HL-60/S4 treated with retinoic acid at 250 ng/mL for 4 days and 3 days (cell line): ENCODE measurements around the gene EML5.

ENCODE experiments used
- in situ Hi-C: fragments of 300-500 bp; cut with MboI; formaldehyde crosslinking; loops from 2 replicates; pipeline ENCODE4 v1.7.0; 2022; ENCODE audit warnings: low sequenced_read_pairs

Gene EML5

GRCh38 chr14:88618476-88618875 lies 174.3 kb downstream of the EML5 start:
- in situ Hi-C loops, result no loop called here

DNA sequence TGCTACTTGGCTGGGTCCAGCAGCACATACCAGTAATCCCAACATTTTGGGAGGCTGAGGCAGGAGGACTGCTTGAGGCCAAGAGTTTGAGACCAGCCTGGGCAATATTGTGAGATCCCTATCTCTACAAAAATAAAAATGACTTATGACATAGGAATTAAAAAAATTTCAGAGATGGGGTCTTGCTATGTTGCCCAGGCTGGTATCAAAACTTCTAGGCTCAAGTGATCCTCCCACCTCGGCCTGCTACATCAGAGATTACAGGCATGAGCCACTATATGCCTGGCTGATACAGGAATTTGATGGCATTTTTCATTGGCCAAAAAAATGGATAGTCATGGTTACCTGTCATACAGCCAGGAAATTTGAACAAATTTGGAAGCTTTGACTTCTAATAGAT lies 175.3 kb downstream of the EML5 start:
- in situ Hi-C loops, result no loop called here

- in situ Hi-C loops, result no loop called here
These were observed 176.1 kb downstream of the EML5 start for GRCh38 chr14:88616697-88617096.

DNA sequence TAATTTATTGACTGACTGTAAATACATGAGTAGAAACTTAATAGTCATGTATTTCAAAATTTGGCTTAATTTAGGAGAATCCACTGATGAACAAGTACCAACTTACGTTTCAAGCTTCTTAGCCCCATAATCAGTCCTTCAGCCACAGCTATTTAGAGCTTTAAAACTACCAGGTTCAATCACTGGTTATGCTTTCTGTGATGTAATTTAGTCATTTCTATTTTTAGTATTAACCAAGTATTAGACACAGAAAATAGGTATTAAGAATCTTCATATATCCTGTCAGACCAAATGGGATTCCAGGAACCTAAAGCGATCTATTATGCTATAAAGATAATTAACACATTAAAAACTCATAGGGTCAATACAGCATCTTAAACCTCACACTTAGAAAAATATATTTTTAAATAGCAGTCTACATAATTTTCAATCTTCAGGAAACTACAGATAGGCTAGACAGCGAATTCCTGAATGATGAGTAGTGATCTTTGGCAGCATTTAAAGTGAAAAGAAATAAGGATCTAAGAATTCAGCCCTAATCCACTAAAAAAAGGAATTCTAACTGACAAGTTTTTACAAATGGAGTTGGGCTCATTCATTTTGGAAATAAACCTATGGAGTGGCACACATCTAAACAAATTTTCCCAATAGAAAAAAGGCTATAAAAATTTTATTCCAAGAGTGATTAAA lies 178.4 kb downstream of the EML5 start:
- in situ Hi-C loops, result no loop called here

GRCh38 chr14:88613552-88614010 lies 179.2 kb downstream of the EML5 start:
- in situ Hi-C loops, result no loop called here

- in situ Hi-C loops, result no loop called here
These were observed 179.8 kb downstream of the EML5 start for GRCh38 chr14:88612981-88613380.

- in situ Hi-C loops, result no loop called here
These were observed 180.9 kb downstream of the EML5 start for GRCh38 chr14:88611878-88612277.

DNA sequence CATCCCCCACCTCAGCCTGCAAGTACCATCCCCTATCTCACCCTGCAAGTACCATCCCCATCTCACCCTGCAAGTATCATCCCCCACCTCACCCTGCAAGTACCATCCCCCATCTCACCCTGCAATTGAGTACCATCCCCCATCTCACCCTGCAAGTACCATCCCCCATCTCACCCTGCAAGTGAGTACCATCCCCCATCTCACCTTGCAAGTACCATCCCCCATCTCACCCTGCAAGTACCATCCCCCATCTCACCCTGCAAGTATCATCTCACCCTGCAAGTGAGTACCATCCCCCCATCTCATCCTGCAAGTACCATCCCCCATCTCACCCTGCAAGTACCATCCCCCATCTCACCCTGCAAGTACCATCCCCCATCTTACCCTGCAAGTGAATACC lies 184.9 kb downstream of the EML5 start:
- in situ Hi-C loops, result no loop called here

DNA sequence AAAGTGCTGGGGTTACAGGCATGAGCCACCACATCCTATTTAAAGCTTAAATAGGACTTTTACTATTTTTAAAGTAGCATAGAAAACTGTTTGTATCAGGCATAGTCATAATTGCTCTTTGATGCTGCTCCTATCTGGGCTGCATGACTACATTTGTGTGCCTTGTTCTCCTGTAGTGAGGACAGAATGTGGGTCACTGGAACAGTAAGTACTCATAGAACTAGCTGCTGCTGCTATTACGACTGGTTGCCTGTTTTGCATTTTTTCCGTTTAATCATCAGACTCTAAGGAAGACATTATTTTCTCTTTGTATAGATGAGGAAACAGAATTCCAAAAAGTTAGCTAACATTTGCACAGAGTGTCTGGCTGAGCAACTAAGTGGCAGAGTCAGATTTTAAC lies 187.2 kb downstream of the EML5 start:
- in situ Hi-C loops, result no loop called here

- in situ Hi-C loops, result no loop called here
These were observed 188.5 kb downstream of the EML5 start for GRCh38 chr14:88604212-88604611.

- in situ Hi-C loops, result no loop called here
These were observed 192.9 kb downstream of the EML5 start for GRCh38 chr14:88599761-88600439.

- in situ Hi-C loops, result no loop called here
These were observed 193.4 kb downstream of the EML5 start for GRCh38 chr14:88599326-88599725.

- in situ Hi-C loops, result no loop called here
These were observed 194.6 kb downstream of the EML5 start for GRCh38 chr14:88598097-88598675.

- in situ Hi-C loops, result no loop called here
These were observed 195.2 kb downstream of the EML5 start for GRCh38 chr14:88597601-88598000.

GRCh38 chr14:88597038-88597437 lies 195.7 kb downstream of the EML5 start:
- in situ Hi-C loops, result no loop called here

DNA sequence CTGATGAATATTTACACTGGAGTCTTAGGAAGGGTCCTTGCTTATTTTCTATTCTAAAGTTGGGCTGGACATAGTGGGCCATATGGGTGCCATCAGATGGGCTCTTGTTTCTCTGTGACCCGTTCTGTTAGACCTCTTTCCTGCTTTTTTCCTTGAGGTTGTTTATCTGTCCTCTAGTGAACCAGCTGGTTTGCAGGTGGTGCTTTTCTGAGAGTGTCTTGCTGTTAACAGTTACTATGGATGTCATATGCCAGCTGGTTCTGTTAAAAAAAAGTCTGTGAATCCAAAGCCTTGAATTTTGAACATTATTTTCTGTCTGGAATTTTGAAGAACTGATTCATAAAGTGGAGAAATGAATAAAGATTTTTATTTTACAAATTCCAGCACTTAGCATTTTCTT lies 200.7 kb downstream of the EML5 start:
- in situ Hi-C loops, result no loop called here

- in situ Hi-C loops, result no loop called here
These were observed 202.6 kb downstream of the EML5 start for GRCh38 chr14:88590173-88590572.

GRCh38 chr14:88588081-88588480 lies 204.7 kb downstream of the EML5 start:
- in situ Hi-C loops, result no loop called here

GRCh38 chr14:88584451-88584850 lies 208.3 kb downstream of the EML5 start:
- in situ Hi-C loops, result no loop called here

GRCh38 chr14:88576222-88576621 lies 216.5 kb downstream of the EML5 start:
- in situ Hi-C loops, result no loop called here

DNA sequence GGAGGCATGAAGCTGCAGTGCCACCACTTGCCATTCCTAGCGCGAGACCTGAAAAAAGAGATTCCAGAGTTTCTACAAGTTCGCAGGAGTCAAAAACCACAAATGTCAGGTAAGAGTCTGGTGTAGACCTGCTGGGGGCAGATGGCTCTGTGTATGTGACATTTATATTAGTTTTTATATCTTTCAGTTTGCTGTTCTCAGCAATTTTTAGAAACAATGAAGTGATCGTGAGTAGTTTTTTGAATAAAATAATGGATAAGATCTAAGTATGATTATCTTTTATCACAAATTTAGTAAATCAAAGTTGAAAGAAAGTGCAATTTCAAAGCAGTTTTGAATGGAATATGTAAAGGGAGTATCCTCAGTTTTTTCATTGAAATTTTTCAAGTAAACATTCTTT lies 220.6 kb downstream of the EML5 start:
- in situ Hi-C loops, result no loop called here

- in situ Hi-C loops, result no loop called here
These were observed 224.6 kb downstream of the EML5 start for GRCh38 chr14:88568196-88568595.
